Erythroblast (primary cell): Measurements from ENCODE around the gene ABCA9.

ENCODE experiments used
- DNase-seq, 2 experiments: peaks; one replicate each; lab custom pipeline; 2025; lab: John Stamatoyannopoulos, UW
- GATA1 ChIP-seq: IDR thresholded peaks from 2 replicates; pipeline ENCODE4 v1.6.1; 2011; ENCODE audit warnings: low read depth, mild to moderate bottlenecking, control low read depth, low read length, moderate library complexity
- POLR2A ChIP-seq: IDR thresholded peaks from 2 replicates; pipeline ENCODE4 v1.6.1; 2011; ENCODE audit warnings: mild to moderate bottlenecking, low read length

The ABCA9 gene

GRCh38 chr17:68943123-68943811, 117.5 kb downstream of the ABCA9 start:
- TF ChIP-seq POLR2A (no peak), GATA1 (no peak)
- no peak for DNase-seq

- DNase-seq = no peak
- no peak for TF ChIP-seq GATA1
- TF ChIP-seq POLR2A = no peak
Measured at GRCh38 chr17:68942389-68942788, 118.3 kb downstream of the ABCA9 start.

GRCh38 chr17:68941761-68942160, 119.0 kb downstream of the ABCA9 start:
- TF ChIP-seq POLR2A = no peak
- no peak for TF ChIP-seq GATA1
- DNase-seq = no peak

GRCh38 chr17:68939195-68939594, 121.5 kb downstream of the ABCA9 start:
- DNase-seq = no peak
- TF ChIP-seq POLR2A (no peak), GATA1 (no peak)

- no peak for TF ChIP-seq GATA1
Measured at GRCh38 chr17:68937890-68938514, 122.7 kb downstream of the ABCA9 start.

GRCh38 chr17:68927516-68927915, 133.2 kb downstream of the ABCA9 start:
- TF ChIP-seq POLR2A = no peak
- no peak for TF ChIP-seq GATA1

More at GRCh38 chr17:68937890-68938514, 122.7 kb downstream of the ABCA9 start:
- no peak for DNase-seq

GRCh38 chr17:68924793-68925720, 135.7 kb downstream of the ABCA9 start:
- no peak for DNase-seq
- TF ChIP-seq POLR2A (no peak), GATA1 (no peak)

More at GRCh38 chr17:68927516-68927915, 133.2 kb downstream of the ABCA9 start:
- no peak for DNase-seq
